Astrocyte (in vitro differentiated cells and primary cell): ENCODE results near the gene SH3BP5L.

ENCODE experiments used
- CTCF ChIP-seq: IDR thresholded peaks from 2 replicates; pipeline ENCODE4 v1.5.1; 2011; ENCODE audit warnings: low read depth, mild to moderate bottlenecking, inconsistent platforms, low read length, moderate library complexity; ENCODE audit not compliant: insufficient read depth
- EZH2 ChIP-seq: IDR thresholded peaks from 2 replicates; pipeline ENCODE4 v1.6.1; 2012; ENCODE audit warnings: mild to moderate bottlenecking, low read length, inconsistent platforms; ENCODE audit not compliant: insufficient read depth

GRCh38 chr1:248812736-248813425 lies 12.8 kb downstream of the SH3BP5L start:
- TF ChIP-seq CTCF (no peak), EZH2 (no peak)
